Ovary (tissue), 3 donors: ENCODE results near the gene KMO.

Experiments used
- EP300 ChIP-seq: sonication (generic); formaldehyde crosslinking; IDR thresholded peaks from one replicate; pipeline ENCODE4 v1.6.1; 2017; ENCODE audit warnings: antibody characterized with exemption
- POLR2A ChIP-seq: fragments of 450-650 bp; IDR thresholded peaks from one replicate; pipeline ENCODE4 v1.6.1; 2017; ENCODE audit warnings: antibody characterized with exemption, mild to moderate bottlenecking, moderate library complexity
- TF ChIP-seq, protein P1 (sequence below), 3 donors: fragments of 450-650 bp in 2 of 3; fragments of 200-600 bp in 1 of 3; IDR thresholded peaks; one replicate each; pipeline versions ENCODE4 v1.5.1 to v1.8.0; 2016 to 2022; ENCODE audit warnings: antibody characterized with exemption in 3 of 3, mild to moderate bottlenecking in 1 of 3
- donor health status: DM: no; HTN: no; CAD: no.

DNA sequence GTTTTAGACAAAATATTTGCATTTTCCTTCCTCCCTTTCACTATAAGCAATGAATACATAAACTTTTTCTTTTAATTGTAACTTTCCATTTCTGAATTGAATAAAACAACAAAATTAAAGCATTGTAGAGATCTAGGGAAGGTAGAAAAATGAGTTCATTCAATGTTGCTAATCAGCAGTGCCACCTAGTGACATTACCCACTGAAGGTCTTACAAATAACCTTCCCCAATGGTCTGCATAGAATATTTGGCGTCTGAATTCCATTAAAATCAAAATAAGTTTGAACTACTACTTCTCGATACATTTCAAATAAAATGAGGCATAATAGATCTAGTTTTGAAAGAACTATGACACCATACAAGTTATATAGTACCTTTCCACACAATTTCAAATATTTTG lies 32.3 kb upstream of the KMO start:
- TF ChIP-seq, protein P1, sequence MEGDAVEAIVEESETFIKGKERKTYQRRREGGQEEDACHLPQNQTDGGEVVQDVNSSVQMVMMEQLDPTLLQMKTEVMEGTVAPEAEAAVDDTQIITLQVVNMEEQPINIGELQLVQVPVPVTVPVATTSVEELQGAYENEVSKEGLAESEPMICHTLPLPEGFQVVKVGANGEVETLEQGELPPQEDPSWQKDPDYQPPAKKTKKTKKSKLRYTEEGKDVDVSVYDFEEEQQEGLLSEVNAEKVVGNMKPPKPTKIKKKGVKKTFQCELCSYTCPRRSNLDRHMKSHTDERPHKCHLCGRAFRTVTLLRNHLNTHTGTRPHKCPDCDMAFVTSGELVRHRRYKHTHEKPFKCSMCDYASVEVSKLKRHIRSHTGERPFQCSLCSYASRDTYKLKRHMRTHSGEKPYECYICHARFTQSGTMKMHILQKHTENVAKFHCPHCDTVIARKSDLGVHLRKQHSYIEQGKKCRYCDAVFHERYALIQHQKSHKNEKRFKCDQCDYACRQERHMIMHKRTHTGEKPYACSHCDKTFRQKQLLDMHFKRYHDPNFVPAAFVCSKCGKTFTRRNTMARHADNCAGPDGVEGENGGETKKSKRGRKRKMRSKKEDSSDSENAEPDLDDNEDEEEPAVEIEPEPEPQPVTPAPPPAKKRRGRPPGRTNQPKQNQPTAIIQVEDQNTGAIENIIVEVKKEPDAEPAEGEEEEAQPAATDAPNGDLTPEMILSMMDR (IDR thresholded peaks at IDR 0.05) = no peak
- TF ChIP-seq EP300 = no peak
- no peak for TF ChIP-seq POLR2A
